K562 (cell line): ENCODE measurements around the gene PRAC1. TPM values are rescaled to one million over a fixed set of nuclear protein-coding genes. Genes with fewer than 3 reads are reported as not detected.
A peak's percentile ranks its signal among the peaks of the same experiment; 100 is the strongest.

Experiments used
- ARID2 ChIP-seq: fragments of 450-650 bp; IDR thresholded peaks from 2 replicates; pipeline ENCODE4 v1.6.1; 2017; ENCODE audit warnings: antibody characterized with exemption, mild to moderate bottlenecking
- CSDE1 ChIP-seq, 2 experiments: fragments of 450-650 bp; IDR thresholded peaks; 2 replicates each; pipeline ENCODE4 v1.6.1; 2016; ENCODE audit warnings: mild to moderate bottlenecking in 1 of 2
- EZH2 ChIP-seq: IDR thresholded peaks from 2 replicates; pipeline ENCODE4 v1.6.1; 2012; ENCODE audit warnings: low read depth, mild to moderate bottlenecking, inconsistent platforms, low read length, borderline replicate concordance
- GABPB1 ChIP-seq: sonication (generic); formaldehyde crosslinking; IDR thresholded peaks from 2 replicates; pipeline ENCODE4 v1.8.0; 2022; ENCODE audit warnings: mild to moderate bottlenecking, missing genetic modification reagents
- HMG20B ChIP-seq: fragments of 250-450 bp; sonication (Bioruptor Pico); IDR thresholded peaks from 2 replicates; pipeline ENCODE4 v1.5.0; 2021; ENCODE audit warnings: mild to moderate bottlenecking
- MAZ ChIP-seq, 2 experiments: fragments of 450-650 bp in 1 of 2; sonication (generic) in 1 of 2; formaldehyde crosslinking; IDR thresholded peaks in 1 of 2; conservative IDR thresholded peaks in 1 of 2; 2 replicates each; pipeline versions ENCODE4 v1.4.0 to v1.5.0; 2020; ENCODE audit warnings: mild to moderate bottlenecking in 1 of 2, missing genetic modification reagents in 1 of 2
- MYBL2 ChIP-seq, 2 experiments: fragments of 450-650 bp in 1 of 2; sonication (generic) in 1 of 2; formaldehyde crosslinking in 1 of 2; IDR thresholded peaks; 2 replicates each; pipeline versions ENCODE4 v1.6.1 to v1.8.1; 2017 to 2022; ENCODE audit warnings: borderline replicate concordance in 1 of 2, inconsistent platforms in 1 of 2, low read depth in 1 of 2, mild to moderate bottlenecking in 1 of 2, missing genetic modification reagents in 1 of 2, moderate library complexity in 1 of 2
- STAG1 ChIP-seq: sonication (generic); formaldehyde crosslinking; IDR thresholded peaks from 2 replicates; pipeline ENCODE4 v1.5.0; 2020; ENCODE audit warnings: missing genetic modification reagents, borderline replicate concordance
- TEAD1 ChIP-seq, 2 experiments: fragments of 450-650 bp in 1 of 2; sonication (generic) in 1 of 2; formaldehyde crosslinking; IDR thresholded peaks; 2 replicates each; pipeline versions ENCODE4 v1.4.0 to v1.8.0; 2020 to 2022; ENCODE audit warnings: mild to moderate bottlenecking in 2 of 2, missing genetic modification reagents in 1 of 2
- ZNF12 ChIP-seq: sonication (generic); formaldehyde crosslinking; IDR thresholded peaks from 2 replicates; pipeline ENCODE4 v1.4.0; 2020; ENCODE audit warnings: mild to moderate bottlenecking, missing genetic modification reagents
- ZNF830 ChIP-seq: fragments of 250-450 bp; sonication (Bioruptor Pico); IDR thresholded peaks from 2 replicates; pipeline ENCODE4 v1.5.0; 2021; ENCODE audit warnings: mild to moderate bottlenecking
- polyA plus RNA-seq, 8 experiments: library from polyadenylated mRNA; depleted of rRNA in 4 of 8; stranded (reverse) in 5 of 8; unstranded in 3 of 8; fragments of >200 nt; fragmentation: Nextera tagmentation in 2 of 8; fragmentation: Illumina TruSeq in 1 of 8; extraction: Ambion mirVana in 2 of 8; extraction: Trizol in 1 of 8; gene quantifications; 2 replicates each; pipeline versions ENCODE4 v1.2.1 to v1.2.3, GENCODE V29; 2011 to 2014; ENCODE audit warnings: inconsistent platforms in 1 of 8, missing spikeins in 1 of 8
- total RNA-seq, 7 experiments: library from RNA; depleted of rRNA in 6 of 7; stranded (reverse); fragments of >200 nt in 6 of 7; fragmentation: Illumina TruSeq in 2 of 7; extraction: Trizol in 2 of 7; gene quantifications; 2 replicates each; pipeline versions ENCODE4 v1.2.1 to v1.2.3, GENCODE V29; 2011 to 2021; ENCODE audit warnings: low replicate concordance in 1 of 7
- TF ChIP-seq, protein P1 (sequence below), 2 experiments: fragments of 450-650 bp; formaldehyde crosslinking in 1 of 2; IDR thresholded peaks; 2 replicates each; pipeline versions ENCODE4 v1.4.0 to v1.6.1; 2014 to 2020; ENCODE audit warnings: mild to moderate bottlenecking in 2 of 2, borderline replicate concordance in 1 of 2, low read depth in 1 of 2
- TF ChIP-seq, protein P2 (sequence below): sonication (generic); formaldehyde crosslinking; IDR thresholded peaks from 2 replicates; pipeline ENCODE4 v1.8.0; 2022; ENCODE audit warnings: mild to moderate bottlenecking, missing genetic modification reagents
- TF ChIP-seq, protein P3 (sequence below): fragments of 450-650 bp; conservative IDR thresholded peaks from 2 replicates; pipeline ENCODE4 v1.6.1; 2016; ENCODE audit warnings: missing genetic modification characterization, low read depth, mild to moderate bottlenecking, missing compliant biosample characterization, moderate library complexity
- TF ChIP-seq, protein P4 (sequence below): fragments of 450-650 bp; formaldehyde crosslinking; IDR thresholded peaks from 2 replicates; pipeline ENCODE4 v1.4.0; 2022; ENCODE audit warnings: missing genetic modification characterization

PRAC1 gene
- total and polyA plus RNA-seq, 9 of the 15 experiments (the other 6 are each of a cell fraction or from before 2014, with no cell fraction given), result not detected

DNA sequence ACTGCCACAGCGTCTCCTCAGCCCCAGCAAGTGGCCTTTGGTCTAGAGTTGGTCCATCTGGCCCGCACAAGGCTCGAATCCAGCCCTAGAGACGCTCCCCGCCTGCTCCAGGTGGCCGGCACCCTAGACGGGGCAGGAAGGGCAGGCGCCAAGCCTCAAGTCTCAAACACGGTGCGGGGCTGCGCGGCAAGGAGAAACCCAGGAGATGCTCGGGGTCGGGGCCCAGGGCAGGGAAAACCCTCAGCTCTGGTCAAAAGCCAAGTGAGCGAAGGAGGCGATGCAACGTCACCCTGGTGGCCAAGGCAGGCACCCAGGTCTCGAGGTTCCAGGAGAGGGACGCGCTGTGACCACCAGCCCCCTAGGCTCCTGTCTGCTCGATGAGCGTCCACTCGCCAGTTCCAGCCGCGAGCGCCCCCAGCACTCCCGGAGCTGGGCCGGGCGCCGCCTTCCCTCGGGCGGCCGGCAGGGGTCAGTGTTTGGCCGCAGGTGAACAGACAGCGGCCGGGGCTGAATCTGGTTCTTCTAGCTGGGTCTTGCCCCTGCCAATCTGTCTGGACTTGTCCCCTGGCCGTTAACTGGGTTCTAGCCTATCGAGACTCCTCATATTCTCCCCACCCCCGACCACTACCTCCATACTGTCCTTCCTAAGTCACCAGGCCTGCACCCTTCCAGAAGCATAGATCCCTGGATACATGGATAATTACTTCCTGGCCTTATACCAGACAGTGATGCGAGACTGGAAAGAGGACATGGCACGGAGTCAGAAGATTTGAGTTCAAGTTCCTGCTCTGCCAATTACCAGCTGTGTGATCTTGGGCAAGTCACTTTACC is 44.0 kb downstream of the PRAC1 start (continued):
- TF ChIP-seq CSDE1 (IDR thresholded peaks at IDR 0.05), result no peak
- TF ChIP-seq EZH2, result no peak
- peak; percentile 18; the same call in 1 of the 2 replicates for TF ChIP-seq ARID2
- TF ChIP-seq, protein P1, sequence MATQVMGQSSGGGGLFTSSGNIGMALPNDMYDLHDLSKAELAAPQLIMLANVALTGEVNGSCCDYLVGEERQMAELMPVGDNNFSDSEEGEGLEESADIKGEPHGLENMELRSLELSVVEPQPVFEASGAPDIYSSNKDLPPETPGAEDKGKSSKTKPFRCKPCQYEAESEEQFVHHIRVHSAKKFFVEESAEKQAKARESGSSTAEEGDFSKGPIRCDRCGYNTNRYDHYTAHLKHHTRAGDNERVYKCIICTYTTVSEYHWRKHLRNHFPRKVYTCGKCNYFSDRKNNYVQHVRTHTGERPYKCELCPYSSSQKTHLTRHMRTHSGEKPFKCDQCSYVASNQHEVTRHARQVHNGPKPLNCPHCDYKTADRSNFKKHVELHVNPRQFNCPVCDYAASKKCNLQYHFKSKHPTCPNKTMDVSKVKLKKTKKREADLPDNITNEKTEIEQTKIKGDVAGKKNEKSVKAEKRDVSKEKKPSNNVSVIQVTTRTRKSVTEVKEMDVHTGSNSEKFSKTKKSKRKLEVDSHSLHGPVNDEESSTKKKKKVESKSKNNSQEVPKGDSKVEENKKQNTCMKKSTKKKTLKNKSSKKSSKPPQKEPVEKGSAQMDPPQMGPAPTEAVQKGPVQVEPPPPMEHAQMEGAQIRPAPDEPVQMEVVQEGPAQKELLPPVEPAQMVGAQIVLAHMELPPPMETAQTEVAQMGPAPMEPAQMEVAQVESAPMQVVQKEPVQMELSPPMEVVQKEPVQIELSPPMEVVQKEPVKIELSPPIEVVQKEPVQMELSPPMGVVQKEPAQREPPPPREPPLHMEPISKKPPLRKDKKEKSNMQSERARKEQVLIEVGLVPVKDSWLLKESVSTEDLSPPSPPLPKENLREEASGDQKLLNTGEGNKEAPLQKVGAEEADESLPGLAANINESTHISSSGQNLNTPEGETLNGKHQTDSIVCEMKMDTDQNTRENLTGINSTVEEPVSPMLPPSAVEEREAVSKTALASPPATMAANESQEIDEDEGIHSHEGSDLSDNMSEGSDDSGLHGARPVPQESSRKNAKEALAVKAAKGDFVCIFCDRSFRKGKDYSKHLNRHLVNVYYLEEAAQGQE (IDR thresholded peaks at IDR 0.05; ENCODE audit: borderline replicate concordance), result peak; percentile 83
- TF ChIP-seq, protein P1 (CRISPR knock-in tag; IDR thresholded peaks at IDR 0.05; ENCODE audit: low read depth), result no peak
- no peak for TF ChIP-seq MYBL2 (IDR thresholded peaks at IDR 0.05; ENCODE audit: low read depth)
- no peak for TF ChIP-seq MYBL2 (CRISPR knock-in tag; IDR thresholded peaks at IDR 0.05; ENCODE audit: borderline replicate concordance)
- TF ChIP-seq STAG1 (CRISPR knock-in tag), result peak; percentile 70; the same call in 1 of the 2 replicates
- TF ChIP-seq, protein P2, sequence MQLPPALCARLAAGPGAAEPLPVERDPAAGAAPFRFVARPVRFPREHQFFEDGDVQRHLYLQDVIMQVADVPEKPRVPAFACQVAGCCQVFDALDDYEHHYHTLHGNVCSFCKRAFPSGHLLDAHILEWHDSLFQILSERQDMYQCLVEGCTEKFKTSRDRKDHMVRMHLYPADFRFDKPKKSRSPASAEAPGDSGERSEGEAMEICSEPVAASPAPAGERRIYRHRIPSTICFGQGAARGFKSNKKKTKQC (CRISPR knock-in tag), result no peak
- TF ChIP-seq HMG20B (CRISPR knock-in tag), result no peak
- TF ChIP-seq GABPB1 (CRISPR knock-in tag), result no peak
- TF ChIP-seq, protein P3, sequence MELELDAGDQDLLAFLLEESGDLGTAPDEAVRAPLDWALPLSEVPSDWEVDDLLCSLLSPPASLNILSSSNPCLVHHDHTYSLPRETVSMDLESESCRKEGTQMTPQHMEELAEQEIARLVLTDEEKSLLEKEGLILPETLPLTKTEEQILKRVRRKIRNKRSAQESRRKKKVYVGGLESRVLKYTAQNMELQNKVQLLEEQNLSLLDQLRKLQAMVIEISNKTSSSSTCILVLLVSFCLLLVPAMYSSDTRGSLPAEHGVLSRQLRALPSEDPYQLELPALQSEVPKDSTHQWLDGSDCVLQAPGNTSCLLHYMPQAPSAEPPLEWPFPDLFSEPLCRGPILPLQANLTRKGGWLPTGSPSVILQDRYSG (tag), result no peak
- 0 out of 2 replicates have a peak, but pooled peaks have one; percentile 54 for TF ChIP-seq ZNF12
- peak; percentile 40 to 76; a peak in 2 of 4 replicates for TF ChIP-seq MAZ (CRISPR knock-in tag; conservative IDR thresholded peaks at IDR 0.05 in 1 of 2, IDR thresholded peaks at IDR 0.05 in 1 of 2)
- TF ChIP-seq, protein P4, sequence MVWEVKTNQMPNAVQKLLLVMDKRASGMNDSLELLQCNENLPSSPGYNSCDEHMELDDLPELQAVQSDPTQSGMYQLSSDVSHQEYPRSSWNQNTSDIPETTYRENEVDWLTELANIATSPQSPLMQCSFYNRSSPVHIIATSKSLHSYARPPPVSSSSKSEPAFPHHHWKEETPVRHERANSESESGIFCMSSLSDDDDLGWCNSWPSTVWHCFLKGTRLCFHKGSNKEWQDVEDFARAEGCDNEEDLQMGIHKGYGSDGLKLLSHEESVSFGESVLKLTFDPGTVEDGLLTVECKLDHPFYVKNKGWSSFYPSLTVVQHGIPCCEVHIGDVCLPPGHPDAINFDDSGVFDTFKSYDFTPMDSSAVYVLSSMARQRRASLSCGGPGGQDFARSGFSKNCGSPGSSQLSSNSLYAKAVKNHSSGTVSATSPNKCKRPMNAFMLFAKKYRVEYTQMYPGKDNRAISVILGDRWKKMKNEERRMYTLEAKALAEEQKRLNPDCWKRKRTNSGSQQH (CRISPR knock-in tag), result no peak
- TF ChIP-seq ZNF830, result no peak
- TF ChIP-seq TEAD1 (CRISPR knock-in tag; IDR thresholded peaks at IDR 0.05), result no peak
